Transverse colon (tissue), 4 donors: ENCODE data around the gene ZFPL1.

Source experiments
- CTCF ChIP-seq, 5 experiments: fragments of 200-600 bp in 3 of 5; fragments of 450-650 bp in 2 of 5; sonication (generic) in 3 of 5; IDR thresholded peaks; 1 replicate in 2 of 5; 2 replicates in 3 of 5; pipeline ENCODE4 v1.5.1; 2016 to 2017; ENCODE audit warnings: antibody characterized with exemption in 5 of 5, inconsistent platforms in 3 of 5, mild to moderate bottlenecking in 2 of 5, moderate library complexity in 1 of 5
- EP300 ChIP-seq: sonication (generic); formaldehyde crosslinking; IDR thresholded peaks from one replicate; pipeline ENCODE4 v1.6.1; 2017; ENCODE audit warnings: antibody characterized with exemption, low read depth
- POLR2A ChIP-seq: fragments of 450-650 bp; IDR thresholded peaks from one replicate; pipeline ENCODE4 v1.6.1; 2016; ENCODE audit warnings: antibody characterized with exemption, mild to moderate bottlenecking, moderate library complexity
- POLR2AphosphoS5 ChIP-seq, 3 donors: sonication (generic); formaldehyde crosslinking; IDR thresholded peaks; one replicate each; pipeline ENCODE4 v1.6.1; 2016; ENCODE audit warnings: antibody characterized with exemption in 3 of 3

DNA sequence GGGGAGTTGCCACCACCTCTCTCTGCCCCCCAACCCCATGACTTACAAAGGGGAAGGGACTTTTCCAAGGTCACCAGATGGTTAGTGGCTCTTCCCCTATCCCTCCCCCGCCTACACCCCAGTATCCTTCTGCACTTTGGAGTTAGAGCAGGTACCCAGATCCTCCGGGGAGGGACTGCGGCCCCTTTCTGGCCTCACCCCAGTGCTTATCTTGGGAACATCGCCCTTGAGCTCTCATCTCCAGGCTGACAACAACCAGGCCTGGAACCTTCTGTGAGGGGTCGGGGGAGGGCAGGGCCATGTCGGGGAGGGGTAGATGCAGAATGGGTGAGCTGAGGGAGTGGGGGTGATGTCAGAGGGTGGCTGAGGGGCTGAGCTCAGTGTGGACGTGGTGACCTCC, 18.2 kb upstream of the ZFPL1 start:
- TF ChIP-seq CTCF (IDR thresholded peaks at IDR 0.05), result no peak
- no peak for TF ChIP-seq POLR2AphosphoS5 (IDR thresholded peaks at IDR 0.05)
- no peak for TF ChIP-seq POLR2A
- TF ChIP-seq EP300, result no peak
